GM21423 (cell line): Measurements from ENCODE around the gene CD4.

ENCODE experiments used
- ATAC-seq: cut with Tn5 transposase; IDR thresholded peaks from one replicate; pipeline ENCODE4 v1.9.1; 2021; ENCODE audit warnings: mild to moderate bottlenecking, moderate library complexity; ENCODE audit not compliant: unreplicated experiment

CD4 gene

GRCh38 chr12:6777386-6777785, 11.9 kb upstream of the CD4 start:
- no peak for ATAC-seq

GRCh38 chr12:6778217-6778573, 11.1 kb upstream of the CD4 start:
- no peak for ATAC-seq

GRCh38 chr12:6778574-6779550, 10.5 kb upstream of the CD4 start:
- ATAC-seq = peak; percentile 72

GRCh38 chr12:6779708-6780432, 9.5 kb upstream of the CD4 start:
- no peak for ATAC-seq

- ATAC-seq = no peak
Measured at GRCh38 chr12:6780573-6780972, 8.8 kb upstream of the CD4 start.

GRCh38 chr12:6782119-6782518, 7.2 kb upstream of the CD4 start:
- ATAC-seq = no peak

- ATAC-seq = no peak
Measured at GRCh38 chr12:6782850-6783566, 6.3 kb upstream of the CD4 start.

GRCh38 chr12:6783828-6784227, 5.5 kb upstream of the CD4 start:
- no peak for ATAC-seq

- ATAC-seq = no peak
Measured at GRCh38 chr12:6784296-6784695, 5.0 kb upstream of the CD4 start.

- no peak for ATAC-seq
Measured at GRCh38 chr12:6784761-6785160, 4.6 kb upstream of the CD4 start.

GRCh38 chr12:6786416-6787094, 2.8 kb upstream of the CD4 start:
- no peak for ATAC-seq

GRCh38 chr12:6787309-6787708, 2.0 kb upstream of the CD4 start:
- no peak for ATAC-seq

- ATAC-seq = no peak
Measured at GRCh38 chr12:6790496-6791150, 1.3 kb downstream of the CD4 start.

- ATAC-seq = no peak
Measured at GRCh38 chr12:6791931-6792520, 2.7 kb downstream of the CD4 start.

GRCh38 chr12:6792522-6793201, 3.3 kb downstream of the CD4 start:
- ATAC-seq = no peak

- no peak for ATAC-seq
Measured at GRCh38 chr12:6795088-6795487, 5.8 kb downstream of the CD4 start.

GRCh38 chr12:6796576-6796975, 7.2 kb downstream of the CD4 start:
- no peak for ATAC-seq

GRCh38 chr12:6799147-6799546, 9.8 kb downstream of the CD4 start:
- no peak for ATAC-seq

GRCh38 chr12:6807170-6807569, 17.8 kb downstream of the CD4 start:
- no peak for ATAC-seq
